ENCODE data around the gene RNASEH1. TPM values are rescaled to one million over a fixed set of nuclear protein-coding genes. Genes with fewer than 3 reads are reported as not detected.

RNASEH1 gene
- total and polyA plus RNA-seq, 2 experiments from 2014 or later = 33.2 to 40.7 TPM

- no peak for TF ChIP-seq EZH2 (IDR thresholded peaks at IDR 0.05; ENCODE audit: low read depth, unreplicated experiment)
These were observed 34.5 kb downstream of the RNASEH1 start (continued) for GRCh38 chr2:3523551-3524041.

DNA sequence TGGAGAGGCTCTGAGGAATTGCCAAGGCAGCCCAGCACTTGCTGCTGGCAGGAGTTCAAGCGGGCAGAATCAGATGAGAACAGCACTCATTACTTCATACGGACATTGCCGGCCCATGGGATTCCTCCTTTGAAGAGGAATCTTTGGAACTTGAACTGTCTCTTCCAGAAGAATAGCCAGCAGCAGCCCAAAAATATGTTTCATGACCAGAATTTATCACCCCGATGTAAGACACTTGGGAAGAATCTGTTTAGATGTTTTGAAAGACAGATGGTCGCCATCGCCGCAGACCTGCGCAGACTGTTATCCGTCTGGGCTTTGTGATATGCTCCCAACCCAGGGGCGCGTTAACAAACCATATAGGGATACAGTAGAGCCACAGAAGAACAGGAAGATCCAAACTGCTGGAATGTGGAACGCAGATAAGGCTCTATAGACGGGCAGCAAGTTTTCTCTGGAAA is 35.1 kb downstream of the RNASEH1 start:
- Histone ChIP-seq H3K4me3 (no peak overlapping the region), H4K20me1 (replicated peaks; ENCODE audit: insufficient read depth) (no peaks in the 10 kb centered on the region), H3K4me2 (no peak overlapping the region), H3K4me1 (ENCODE audit: insufficient read depth) (0 out of 2 replicates have a peak, but pooled peaks cover 6% of the 10 kb centered on the region), H3K79me2 (replicated peaks; ENCODE audit: insufficient read depth) (peaks cover 2% of the 10 kb centered on the region; the same call in 1 of the 2 replicates), H3K27me3 (ENCODE audit: insufficient read depth) (0 out of 2 replicates have a peak, but pooled peaks cover 5% of the 10 kb centered on the region), H3K27ac (ENCODE audit: low read depth) (no peak overlapping the region), H3K9me2 (ENCODE audit: insufficient read depth) (no peaks in the 10 kb centered on the region), H3K36me3 (ENCODE audit: insufficient read depth) (no peaks in the 10 kb centered on the region), H3F3A (replicated peaks; ENCODE audit: low read depth) (peaks cover 13% of the 10 kb centered on the region; the same call in 1 of the 2 replicates), H2AFZ (no peak overlapping the region)
- Mint-ChIP-seq H3K36me3 (ENCODE audit: low read depth) (peaks cover under 1% of the 10 kb centered on the region; the same call in 2 of the 3 replicates), H3K4me1 (peaks cover 16% of the 10 kb centered on the region), H3K4me3 (no peak overlapping the region), H3K27ac (no peak overlapping the region), H3K9me3 (no peaks in the 10 kb centered on the region), H3K27me3 (ENCODE audit: insufficient read depth, low read depth, poor library complexity) (peaks cover 13% of the 10 kb centered on the region)
- DNase-seq (ENCODE audit: low spot score) (no peak), ATAC-seq (no peak)
- TF ChIP-seq, protein P1, sequence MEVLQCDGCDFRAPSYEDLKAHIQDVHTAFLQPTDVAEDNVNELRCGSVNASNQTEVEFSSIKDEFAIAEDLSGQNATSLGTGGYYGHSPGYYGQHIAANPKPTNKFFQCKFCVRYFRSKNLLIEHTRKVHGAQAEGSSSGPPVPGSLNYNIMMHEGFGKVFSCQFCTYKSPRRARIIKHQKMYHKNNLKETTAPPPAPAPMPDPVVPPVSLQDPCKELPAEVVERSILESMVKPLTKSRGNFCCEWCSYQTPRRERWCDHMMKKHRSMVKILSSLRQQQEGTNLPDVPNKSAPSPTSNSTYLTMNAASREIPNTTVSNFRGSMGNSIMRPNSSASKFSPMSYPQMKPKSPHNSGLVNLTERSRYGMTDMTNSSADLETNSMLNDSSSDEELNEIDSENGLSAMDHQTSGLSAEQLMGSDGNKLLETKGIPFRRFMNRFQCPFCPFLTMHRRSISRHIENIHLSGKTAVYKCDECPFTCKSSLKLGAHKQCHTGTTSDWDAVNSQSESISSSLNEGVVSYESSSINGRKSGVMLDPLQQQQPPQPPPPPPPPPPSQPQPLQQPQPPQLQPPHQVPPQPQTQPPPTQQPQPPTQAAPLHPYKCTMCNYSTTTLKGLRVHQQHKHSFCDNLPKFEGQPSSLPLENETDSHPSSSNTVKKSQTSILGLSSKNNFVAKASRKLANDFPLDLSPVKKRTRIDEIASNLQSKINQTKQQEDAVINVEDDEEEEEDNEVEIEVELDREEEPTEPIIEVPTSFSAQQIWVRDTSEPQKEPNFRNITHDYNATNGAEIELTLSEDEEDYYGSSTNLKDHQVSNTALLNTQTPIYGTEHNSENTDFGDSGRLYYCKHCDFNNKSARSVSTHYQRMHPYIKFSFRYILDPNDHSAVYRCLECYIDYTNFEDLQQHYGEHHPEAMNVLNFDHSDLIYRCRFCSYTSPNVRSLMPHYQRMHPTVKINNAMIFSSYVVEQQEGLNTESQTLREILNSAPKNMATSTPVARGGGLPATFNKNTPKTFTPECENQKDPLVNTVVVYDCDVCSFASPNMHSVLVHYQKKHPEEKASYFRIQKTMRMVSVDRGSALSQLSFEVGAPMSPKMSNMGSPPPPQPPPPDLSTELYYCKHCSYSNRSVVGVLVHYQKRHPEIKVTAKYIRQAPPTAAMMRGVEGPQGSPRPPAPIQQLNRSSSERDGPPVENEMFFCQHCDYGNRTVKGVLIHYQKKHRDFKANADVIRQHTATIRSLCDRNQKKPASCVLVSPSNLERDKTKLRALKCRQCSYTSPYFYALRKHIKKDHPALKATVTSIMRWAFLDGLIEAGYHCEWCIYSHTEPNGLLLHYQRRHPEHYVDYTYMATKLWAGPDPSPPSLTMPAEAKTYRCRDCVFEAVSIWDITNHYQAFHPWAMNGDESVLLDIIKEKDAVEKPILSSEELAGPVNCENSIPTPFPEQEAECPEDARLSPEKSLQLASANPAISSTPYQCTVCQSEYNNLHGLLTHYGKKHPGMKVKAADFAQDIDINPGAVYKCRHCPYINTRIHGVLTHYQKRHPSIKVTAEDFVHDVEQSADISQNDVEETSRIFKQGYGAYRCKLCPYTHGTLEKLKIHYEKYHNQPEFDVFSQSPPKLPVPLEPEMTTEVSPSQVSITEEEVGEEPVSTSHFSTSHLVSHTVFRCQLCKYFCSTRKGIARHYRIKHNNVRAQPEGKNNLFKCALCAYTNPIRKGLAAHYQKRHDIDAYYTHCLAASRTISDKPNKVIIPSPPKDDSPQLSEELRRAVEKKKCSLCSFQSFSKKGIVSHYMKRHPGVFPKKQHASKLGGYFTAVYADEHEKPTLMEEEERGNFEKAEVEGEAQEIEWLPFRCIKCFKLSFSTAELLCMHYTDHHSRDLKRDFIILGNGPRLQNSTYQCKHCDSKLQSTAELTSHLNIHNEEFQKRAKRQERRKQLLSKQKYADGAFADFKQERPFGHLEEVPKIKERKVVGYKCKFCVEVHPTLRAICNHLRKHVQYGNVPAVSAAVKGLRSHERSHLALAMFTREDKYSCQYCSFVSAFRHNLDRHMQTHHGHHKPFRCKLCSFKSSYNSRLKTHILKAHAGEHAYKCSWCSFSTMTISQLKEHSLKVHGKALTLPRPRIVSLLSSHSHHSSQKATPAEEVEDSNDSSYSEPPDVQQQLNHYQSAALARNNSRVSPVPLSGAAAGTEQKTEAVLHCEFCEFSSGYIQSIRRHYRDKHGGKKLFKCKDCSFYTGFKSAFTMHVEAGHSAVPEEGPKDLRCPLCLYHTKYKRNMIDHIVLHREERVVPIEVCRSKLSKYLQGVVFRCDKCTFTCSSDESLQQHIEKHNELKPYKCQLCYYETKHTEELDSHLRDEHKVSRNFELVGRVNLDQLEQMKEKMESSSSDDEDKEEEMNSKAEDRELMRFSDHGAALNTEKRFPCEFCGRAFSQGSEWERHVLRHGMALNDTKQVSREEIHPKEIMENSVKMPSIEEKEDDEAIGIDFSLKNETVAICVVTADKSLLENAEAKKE (CRISPR knock-in tag; IDR thresholded peaks at IDR 0.05) = no peak
- TF ChIP-seq, protein P2, sequence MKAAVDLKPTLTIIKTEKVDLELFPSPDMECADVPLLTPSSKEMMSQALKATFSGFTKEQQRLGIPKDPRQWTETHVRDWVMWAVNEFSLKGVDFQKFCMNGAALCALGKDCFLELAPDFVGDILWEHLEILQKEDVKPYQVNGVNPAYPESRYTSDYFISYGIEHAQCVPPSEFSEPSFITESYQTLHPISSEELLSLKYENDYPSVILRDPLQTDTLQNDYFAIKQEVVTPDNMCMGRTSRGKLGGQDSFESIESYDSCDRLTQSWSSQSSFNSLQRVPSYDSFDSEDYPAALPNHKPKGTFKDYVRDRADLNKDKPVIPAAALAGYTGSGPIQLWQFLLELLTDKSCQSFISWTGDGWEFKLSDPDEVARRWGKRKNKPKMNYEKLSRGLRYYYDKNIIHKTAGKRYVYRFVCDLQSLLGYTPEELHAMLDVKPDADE (IDR thresholded peaks at IDR 0.05) = no peak
- TF ChIP-seq, protein P3, sequence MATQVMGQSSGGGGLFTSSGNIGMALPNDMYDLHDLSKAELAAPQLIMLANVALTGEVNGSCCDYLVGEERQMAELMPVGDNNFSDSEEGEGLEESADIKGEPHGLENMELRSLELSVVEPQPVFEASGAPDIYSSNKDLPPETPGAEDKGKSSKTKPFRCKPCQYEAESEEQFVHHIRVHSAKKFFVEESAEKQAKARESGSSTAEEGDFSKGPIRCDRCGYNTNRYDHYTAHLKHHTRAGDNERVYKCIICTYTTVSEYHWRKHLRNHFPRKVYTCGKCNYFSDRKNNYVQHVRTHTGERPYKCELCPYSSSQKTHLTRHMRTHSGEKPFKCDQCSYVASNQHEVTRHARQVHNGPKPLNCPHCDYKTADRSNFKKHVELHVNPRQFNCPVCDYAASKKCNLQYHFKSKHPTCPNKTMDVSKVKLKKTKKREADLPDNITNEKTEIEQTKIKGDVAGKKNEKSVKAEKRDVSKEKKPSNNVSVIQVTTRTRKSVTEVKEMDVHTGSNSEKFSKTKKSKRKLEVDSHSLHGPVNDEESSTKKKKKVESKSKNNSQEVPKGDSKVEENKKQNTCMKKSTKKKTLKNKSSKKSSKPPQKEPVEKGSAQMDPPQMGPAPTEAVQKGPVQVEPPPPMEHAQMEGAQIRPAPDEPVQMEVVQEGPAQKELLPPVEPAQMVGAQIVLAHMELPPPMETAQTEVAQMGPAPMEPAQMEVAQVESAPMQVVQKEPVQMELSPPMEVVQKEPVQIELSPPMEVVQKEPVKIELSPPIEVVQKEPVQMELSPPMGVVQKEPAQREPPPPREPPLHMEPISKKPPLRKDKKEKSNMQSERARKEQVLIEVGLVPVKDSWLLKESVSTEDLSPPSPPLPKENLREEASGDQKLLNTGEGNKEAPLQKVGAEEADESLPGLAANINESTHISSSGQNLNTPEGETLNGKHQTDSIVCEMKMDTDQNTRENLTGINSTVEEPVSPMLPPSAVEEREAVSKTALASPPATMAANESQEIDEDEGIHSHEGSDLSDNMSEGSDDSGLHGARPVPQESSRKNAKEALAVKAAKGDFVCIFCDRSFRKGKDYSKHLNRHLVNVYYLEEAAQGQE (IDR thresholded peaks at IDR 0.05; ENCODE audit: unreplicated experiment) = no peak
- TF ChIP-seq EZH2phosphoT487 (IDR thresholded peaks at IDR 0.05; ENCODE audit: unreplicated experiment) (no peak), STAT1 (IDR thresholded peaks at IDR 0.05; ENCODE audit: unreplicated experiment) (no peak), ZNF331 (CRISPR knock-in tag; IDR thresholded peaks at IDR 0.05; ENCODE audit: low read depth) (no peak), JUNB (IDR thresholded peaks at IDR 0.05; ENCODE audit: unreplicated experiment) (no peak), CTCF (conservative IDR thresholded peaks at IDR 0.05; ENCODE audit: low read depth in 2 of 2) (no peak), CREB1 (CRISPR knock-in tag; IDR thresholded peaks at IDR 0.05; ENCODE audit: low read depth) (no peak), NANOG (IDR thresholded peaks at IDR 0.05; ENCODE audit: borderline replicate concordance) (no peak), EZH2 (IDR thresholded peaks at IDR 0.05; ENCODE audit: low read depth, unreplicated experiment) (no peak), POLR2AphosphoS5 (IDR thresholded peaks at IDR 0.05; ENCODE audit: low read depth) (no peak), ZNF114 (CRISPR knock-in tag; IDR thresholded peaks at IDR 0.05) (no peak)

All from GM23338 (cell line).